B cell (primary cell): Measurements from ENCODE around the gene ZNF574.

Source experiments
- CTCF ChIP-seq: fragments of 200-600 bp; IDR thresholded peaks from one replicate; pipeline ENCODE4 v1.8.0; 2022; ENCODE audit warnings: antibody characterized with exemption, mild to moderate bottlenecking
- EZH2 ChIP-seq: IDR thresholded peaks from 2 replicates; pipeline ENCODE4 v1.6.1; 2012; ENCODE audit warnings: borderline replicate concordance, low read depth, mild to moderate bottlenecking, moderate library complexity, low read length; ENCODE audit not compliant: insufficient read depth, poor library complexity, severe bottlenecking

- no peak for TF ChIP-seq CTCF
- TF ChIP-seq EZH2, result no peak
These were observed 35.4 kb downstream of the ZNF574 start for GRCh38 chr19:42111384-42111783.
